A549 (cell line): ENCODE results near the gene DDX47.

Experiments used
- CEBPB ChIP-seq, 2 experiments: fragments of >200 bp in 1 of 2; sonication (Bioruptor Twin) in 1 of 2; formaldehyde crosslinking in 1 of 2; IDR thresholded peaks; 2 replicates each; pipeline ENCODE4 v1.6.1; 2012 to 2016
- FOSB ChIP-seq: fragments of 250-450 bp; sonication (Bioruptor Pico); IDR thresholded peaks from 2 replicates; pipeline ENCODE4 v1.5.0; 2020; ENCODE audit warnings: mild to moderate bottlenecking, moderate library complexity
- FOSL2 ChIP-seq, 2 experiments: fragments of 450-650 bp in 1 of 2; fragments of >200 bp in 1 of 2; sonication (Bioruptor Twin) in 1 of 2; formaldehyde crosslinking; IDR thresholded peaks; 2 replicates each; pipeline versions ENCODE4 v1.5.0 to v1.6.1; 2016 to 2020; ENCODE audit warnings: mild to moderate bottlenecking in 1 of 2, moderate library complexity in 1 of 2
- MAFK ChIP-seq: fragments of 450-650 bp; IDR thresholded peaks from 2 replicates; pipeline ENCODE4 v1.6.1; 2014; ENCODE audit not compliant: partially characterized antibody
- POLR2A ChIP-seq: IDR thresholded peaks from 2 replicates; pipeline ENCODE4 v1.6.1; 2012; ENCODE audit warnings: mild to moderate bottlenecking, low read length
- TF ChIP-seq, protein P1 (sequence below): fragments of >200 bp; sonication (Bioruptor Twin); formaldehyde crosslinking; IDR thresholded peaks from 3 replicates; pipeline ENCODE4 v1.5.1; 2016
- TF ChIP-seq, protein P2 (sequence below): fragments of 200-600 bp; sonication (generic); IDR thresholded peaks from 2 replicates; pipeline ENCODE4 v1.6.1; 2016; ENCODE audit warnings: antibody characterized with exemption, mild to moderate bottlenecking, moderate library complexity

DNA sequence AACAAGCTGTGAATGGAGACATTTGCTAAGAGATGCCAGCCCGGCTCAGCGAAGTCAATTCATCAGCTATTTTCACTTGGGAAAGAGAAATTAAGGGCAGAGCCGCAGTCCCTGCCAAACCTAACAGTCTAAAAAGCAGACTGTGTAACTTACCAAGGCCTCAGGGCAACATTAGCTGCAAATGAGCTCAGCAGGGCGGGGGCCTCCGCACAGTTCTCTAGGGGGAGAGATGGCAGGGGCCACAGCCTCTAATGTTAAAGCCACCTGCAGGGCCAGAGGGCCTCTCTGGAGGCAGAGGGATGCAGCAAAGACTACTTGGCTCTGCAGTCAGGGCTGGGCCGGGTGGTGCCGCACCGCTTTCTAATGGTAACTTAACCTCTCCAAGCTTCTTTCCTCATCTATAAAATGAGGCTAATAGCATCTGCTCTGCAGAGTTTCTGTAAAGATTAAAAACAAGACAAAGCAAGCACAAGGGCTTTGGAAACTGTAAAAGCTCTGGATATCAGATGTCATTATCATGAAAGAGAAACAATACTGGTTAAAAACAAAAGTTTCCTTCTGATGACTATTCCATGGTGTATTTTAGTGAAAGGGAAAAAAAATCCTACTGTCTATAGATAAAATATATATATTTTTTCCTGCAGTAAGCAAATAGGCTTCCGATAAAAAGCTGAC lies 64.8 kb downstream of the DDX47 start:
- TF ChIP-seq, protein P1, sequence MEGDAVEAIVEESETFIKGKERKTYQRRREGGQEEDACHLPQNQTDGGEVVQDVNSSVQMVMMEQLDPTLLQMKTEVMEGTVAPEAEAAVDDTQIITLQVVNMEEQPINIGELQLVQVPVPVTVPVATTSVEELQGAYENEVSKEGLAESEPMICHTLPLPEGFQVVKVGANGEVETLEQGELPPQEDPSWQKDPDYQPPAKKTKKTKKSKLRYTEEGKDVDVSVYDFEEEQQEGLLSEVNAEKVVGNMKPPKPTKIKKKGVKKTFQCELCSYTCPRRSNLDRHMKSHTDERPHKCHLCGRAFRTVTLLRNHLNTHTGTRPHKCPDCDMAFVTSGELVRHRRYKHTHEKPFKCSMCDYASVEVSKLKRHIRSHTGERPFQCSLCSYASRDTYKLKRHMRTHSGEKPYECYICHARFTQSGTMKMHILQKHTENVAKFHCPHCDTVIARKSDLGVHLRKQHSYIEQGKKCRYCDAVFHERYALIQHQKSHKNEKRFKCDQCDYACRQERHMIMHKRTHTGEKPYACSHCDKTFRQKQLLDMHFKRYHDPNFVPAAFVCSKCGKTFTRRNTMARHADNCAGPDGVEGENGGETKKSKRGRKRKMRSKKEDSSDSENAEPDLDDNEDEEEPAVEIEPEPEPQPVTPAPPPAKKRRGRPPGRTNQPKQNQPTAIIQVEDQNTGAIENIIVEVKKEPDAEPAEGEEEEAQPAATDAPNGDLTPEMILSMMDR, result no peak
- TF ChIP-seq POLR2A (no peak), FOSB (CRISPR knock-in tag) (no peak), CEBPB (IDR thresholded peaks at IDR 0.05) (no peak), FOSL2 (IDR thresholded peaks at IDR 0.05) (no peak), FOSL2 (CRISPR knock-in tag; IDR thresholded peaks at IDR 0.05) (no peak), MAFK (no peak)
- TF ChIP-seq, protein P2, sequence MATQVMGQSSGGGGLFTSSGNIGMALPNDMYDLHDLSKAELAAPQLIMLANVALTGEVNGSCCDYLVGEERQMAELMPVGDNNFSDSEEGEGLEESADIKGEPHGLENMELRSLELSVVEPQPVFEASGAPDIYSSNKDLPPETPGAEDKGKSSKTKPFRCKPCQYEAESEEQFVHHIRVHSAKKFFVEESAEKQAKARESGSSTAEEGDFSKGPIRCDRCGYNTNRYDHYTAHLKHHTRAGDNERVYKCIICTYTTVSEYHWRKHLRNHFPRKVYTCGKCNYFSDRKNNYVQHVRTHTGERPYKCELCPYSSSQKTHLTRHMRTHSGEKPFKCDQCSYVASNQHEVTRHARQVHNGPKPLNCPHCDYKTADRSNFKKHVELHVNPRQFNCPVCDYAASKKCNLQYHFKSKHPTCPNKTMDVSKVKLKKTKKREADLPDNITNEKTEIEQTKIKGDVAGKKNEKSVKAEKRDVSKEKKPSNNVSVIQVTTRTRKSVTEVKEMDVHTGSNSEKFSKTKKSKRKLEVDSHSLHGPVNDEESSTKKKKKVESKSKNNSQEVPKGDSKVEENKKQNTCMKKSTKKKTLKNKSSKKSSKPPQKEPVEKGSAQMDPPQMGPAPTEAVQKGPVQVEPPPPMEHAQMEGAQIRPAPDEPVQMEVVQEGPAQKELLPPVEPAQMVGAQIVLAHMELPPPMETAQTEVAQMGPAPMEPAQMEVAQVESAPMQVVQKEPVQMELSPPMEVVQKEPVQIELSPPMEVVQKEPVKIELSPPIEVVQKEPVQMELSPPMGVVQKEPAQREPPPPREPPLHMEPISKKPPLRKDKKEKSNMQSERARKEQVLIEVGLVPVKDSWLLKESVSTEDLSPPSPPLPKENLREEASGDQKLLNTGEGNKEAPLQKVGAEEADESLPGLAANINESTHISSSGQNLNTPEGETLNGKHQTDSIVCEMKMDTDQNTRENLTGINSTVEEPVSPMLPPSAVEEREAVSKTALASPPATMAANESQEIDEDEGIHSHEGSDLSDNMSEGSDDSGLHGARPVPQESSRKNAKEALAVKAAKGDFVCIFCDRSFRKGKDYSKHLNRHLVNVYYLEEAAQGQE, result no peak
